ENCODE measurements around the gene ACSF3.

Gene ACSF3

GRCh38 chr16:89134269-89134668 lies 40.6 kb downstream of the ACSF3 start:
- no peak for DNase-seq

DNA sequence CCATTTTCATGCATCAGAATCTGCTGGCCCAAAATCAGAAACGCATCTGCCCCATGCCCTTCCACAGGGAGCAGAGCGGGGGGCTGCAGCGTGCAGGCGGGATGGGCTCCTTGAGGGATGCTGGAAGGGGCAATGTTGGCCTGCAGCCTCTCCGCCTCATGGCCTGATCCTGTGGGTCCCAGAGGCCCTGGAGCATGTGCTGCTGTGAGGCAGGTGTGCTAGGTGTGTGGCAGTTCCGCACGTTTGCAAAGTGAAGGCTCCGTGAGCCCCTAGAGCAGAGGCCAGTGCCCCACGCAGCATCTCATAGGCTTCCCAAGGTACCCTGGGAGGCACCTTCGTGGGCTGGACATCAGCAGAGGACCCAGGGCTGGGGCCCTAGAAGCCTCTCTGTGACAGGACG lies 41.5 kb downstream of the ACSF3 start:
- no peak for DNase-seq

GRCh38 chr16:89135971-89136765 lies 42.5 kb downstream of the ACSF3 start:
- no peak for DNase-seq

GRCh38 chr16:89136931-89137330 lies 43.3 kb downstream of the ACSF3 start:
- DNase-seq = no peak

DNA sequence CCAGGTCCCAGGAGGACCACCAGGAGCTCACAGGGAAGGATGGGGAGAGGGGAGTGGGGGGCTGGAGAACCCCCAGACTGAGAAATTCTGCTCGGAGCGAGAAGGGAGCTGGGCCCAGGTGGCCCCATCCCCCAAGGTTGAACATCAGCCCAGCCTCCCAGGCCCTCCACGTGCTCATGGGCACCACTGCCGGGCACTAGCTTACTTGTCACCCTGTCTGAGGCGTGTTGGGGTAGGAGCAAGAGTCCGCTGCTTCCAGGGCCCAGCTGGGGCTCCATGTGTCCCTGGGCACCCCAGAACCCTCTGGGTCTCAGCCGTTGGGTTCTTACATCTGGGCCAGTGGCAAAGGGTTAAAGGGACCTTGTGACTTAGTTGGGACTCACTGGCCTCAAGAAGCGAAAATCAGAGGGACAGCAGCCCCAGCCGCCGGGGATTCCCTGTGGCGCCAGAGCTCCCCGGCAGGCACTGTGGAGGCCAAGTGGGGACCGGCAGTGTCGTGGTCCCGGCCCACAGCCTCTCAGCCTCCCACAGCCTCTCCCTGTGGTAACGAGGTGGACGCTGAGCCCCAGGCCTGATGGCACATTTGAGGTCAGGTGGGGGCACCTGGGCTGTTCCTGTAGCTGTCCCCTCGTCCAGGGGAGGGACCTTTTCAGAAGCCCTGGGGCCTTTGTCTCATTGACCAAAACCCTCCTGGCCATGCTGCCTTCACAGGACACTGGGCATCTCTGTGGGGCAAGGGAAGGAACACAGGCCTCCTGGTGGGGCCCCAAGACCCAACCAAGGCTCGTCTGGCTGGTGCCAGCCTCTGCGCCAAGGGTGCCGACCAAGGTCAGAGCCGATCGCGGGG lies 44.2 kb downstream of the ACSF3 start:
- no peak for DNase-seq

- DNase-seq = no peak
Measured at GRCh38 chr16:89138513-89138795, 44.8 kb downstream of the ACSF3 start.

DNA sequence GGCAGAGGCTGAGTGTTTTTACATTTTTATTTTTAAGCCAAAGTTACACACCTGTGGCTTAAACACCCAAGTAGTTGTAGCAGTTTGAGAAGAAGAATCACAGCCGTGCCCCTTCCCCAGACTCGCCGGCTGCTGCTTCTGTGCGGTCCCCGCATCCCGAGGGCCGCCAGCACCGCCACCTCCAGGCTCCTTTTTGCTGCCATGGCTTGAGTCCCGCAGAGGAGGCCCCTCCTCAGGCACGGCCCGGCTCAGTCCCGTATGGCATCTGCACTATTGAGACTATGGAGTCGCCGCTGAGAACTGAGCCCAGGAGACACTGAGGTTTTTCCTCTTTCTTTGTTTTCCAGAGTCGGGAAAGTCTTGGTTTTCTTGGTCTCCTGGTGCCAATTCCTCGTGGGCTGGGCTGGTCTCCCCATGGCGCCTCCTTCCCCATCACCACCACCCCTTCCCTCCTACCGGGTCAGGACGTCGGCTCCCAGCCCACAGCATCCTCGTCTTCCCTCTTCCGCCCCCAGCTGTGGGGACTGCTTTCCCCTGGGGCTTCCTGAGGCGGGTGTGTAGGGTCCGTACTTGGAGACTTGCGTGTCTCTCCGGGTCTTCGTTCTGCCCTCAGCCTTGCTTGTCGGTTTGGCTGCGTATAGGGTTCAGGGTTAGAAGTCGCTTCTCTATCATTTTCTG lies 45.3 kb downstream of the ACSF3 start:
- DNase-seq = no peak

DNA sequence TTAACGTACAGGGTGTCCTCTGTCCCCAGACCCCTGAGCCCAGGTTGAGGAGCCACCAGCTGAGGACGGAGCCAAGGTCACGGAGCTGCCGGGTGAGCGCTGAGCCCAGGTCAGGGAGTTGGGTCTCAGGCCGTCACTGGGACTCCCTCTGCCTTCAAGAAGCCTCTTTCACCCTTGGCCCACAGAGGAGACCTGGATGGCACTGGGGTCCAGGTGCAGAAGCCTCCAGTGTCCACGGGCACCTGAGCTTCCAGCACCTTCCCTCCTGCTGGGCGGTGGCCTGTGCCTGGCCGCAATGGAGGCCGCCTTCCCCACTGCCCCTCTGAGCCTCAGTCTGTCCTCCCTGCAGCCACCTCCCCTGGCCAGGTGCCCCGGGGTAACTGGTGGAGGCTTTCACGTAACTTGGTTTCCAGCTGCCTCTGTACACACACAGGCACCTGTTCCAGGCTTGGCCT lies 46.3 kb downstream of the ACSF3 start:
- DNase-seq = no peak

GRCh38 chr16:89140401-89140800 lies 46.7 kb downstream of the ACSF3 start:
- no peak for DNase-seq

DNA sequence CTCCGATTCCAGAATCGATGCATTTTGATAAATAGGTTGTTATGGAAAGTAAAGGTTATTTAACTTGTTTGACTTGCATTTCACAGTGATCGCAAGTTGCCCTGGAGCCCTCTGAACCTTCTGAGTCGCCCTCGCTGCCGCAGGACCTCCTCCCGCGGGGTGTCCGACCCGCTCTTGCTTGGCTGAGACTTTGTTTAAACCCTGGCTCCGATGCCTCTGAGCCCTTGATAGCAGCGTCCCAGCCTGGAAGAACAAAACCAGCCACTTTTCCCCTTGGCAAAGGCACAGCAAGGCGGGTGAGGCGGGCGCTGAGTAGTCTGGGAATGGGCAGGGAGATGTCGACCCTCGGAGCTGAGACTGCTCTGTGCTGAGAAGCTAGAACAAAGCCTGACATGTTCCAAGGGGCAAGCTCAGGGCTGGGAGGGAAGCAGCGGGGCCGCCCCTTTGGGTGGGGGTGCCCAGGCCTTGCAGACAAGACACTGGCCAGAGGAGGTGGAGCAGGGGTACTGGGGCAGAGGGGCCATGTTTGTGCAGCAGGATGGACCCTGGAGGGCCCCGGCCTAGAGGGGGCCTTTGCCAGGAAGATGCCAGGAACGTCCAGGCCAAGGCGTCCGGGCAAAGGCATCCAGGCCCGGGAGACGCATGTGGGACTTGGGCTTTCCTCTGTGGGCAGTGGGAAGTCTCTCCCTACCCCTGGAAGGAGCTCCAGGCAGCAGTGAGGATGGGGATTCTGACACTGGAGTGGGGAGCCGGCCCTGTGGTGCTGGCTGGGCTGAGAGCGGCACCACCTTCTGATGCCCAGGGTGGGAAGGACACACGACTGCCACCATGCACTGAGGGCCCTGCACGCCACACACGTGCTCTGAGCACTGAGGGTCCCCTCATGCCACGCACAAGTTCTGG lies 47.6 kb downstream of the ACSF3 start:
- no peak for DNase-seq

- DNase-seq = no peak
Measured at GRCh38 chr16:89141884-89142267, 48.2 kb downstream of the ACSF3 start.

DNA sequence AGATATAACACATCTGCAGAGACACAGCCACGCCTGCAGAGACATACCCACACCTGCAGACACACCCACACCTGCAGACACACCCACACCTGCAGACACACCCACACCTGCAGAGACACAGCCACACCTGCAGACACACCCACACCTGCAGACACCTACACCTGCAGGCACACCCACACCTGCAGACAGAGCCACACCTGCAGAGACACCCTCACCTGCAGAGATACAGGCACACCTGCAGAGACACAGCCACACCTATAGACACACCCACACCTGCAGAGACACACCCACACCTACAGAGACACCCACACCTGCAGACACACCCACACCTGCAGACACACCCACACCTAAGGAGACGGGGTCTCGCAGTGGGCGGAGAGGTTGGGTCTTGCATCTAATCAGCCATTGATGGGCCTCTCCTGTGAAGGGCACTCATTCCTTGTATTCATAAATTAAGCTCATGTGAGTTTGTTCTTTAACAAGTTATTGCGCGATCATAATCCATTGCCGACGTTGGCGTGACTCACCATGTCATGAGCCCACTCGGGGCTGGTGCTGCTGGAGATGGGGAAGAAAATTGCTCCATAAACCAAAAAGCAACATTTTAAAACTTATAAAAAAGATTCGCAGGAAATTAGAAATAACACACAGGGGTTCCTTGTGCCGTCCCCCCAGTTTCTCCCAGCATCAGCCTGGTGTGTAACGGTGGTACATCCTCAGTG lies 49.0 kb downstream of the ACSF3 start:
- DNase-seq = no peak

GRCh38 chr16:89143201-89143741 lies 49.6 kb downstream of the ACSF3 start:
- DNase-seq = no peak

- no peak for DNase-seq
Measured at GRCh38 chr16:89143911-89144675, 50.4 kb downstream of the ACSF3 start.

- no peak for DNase-seq
Measured at GRCh38 chr16:89144681-89145080, 51.0 kb downstream of the ACSF3 start.

- no peak for DNase-seq
Measured at GRCh38 chr16:89145406-89146161, 51.9 kb downstream of the ACSF3 start.

DNA sequence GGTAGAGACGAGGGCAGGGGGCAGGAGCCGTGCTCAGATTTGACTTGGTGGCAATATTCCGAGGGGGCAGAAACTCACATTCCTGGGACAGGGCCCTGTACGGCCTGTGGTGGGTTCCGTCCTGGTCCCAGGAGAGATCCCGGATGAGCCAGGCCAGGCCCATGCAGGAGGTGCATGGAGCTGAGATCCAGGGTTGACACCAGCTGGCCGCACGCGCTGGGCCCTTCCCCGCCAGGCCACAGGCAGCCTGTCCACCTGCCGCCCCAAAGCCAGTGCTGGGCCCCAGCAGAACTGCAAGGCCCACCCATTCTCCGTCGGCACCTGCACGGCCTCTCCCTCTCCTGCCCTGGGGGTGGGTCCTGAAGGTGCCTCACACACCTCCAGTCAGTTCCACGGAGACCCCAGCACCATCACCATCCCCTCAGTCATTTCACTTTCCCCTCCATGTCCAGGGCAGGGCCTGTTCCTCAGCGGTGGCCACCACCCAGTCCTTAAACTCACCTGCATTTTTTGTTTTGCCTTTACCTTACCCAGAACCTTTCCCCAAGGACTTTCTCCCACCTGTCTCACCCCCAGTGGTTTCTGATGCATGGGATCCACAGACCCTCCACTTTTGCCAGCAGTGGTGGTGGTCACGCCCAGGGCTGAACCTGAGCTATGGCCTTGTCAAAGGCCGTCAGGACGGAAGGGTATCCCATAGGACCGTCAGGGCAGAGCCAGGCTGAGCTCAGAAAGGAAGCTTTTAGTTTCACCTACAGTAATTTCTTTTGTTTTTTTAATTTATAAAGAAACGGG lies 52.8 kb downstream of the ACSF3 start:
- DNase-seq = no peak

GRCh38 chr16:89147085-89147817 lies 53.6 kb downstream of the ACSF3 start:
- DNase-seq = no peak

- DNase-seq = no peak
Measured at GRCh38 chr16:89149386-89149785, 55.7 kb downstream of the ACSF3 start.

Data from EL (cell line).